Progenitor cell of endocrine pancreas (in vitro differentiated cells): ENCODE data around the gene CYB5D1. TPM values are rescaled to one million over a fixed set of nuclear protein-coding genes. Genes with fewer than 3 reads are reported as not detected.

Experiments used
- DNase-seq: peaks from one replicate; pipeline ENCODE4 v3.0.0; 2021; ENCODE audit warnings: low spot score; ENCODE audit not compliant: unreplicated experiment
- H3K27ac Mint-ChIP-seq: 2 replicates; pipeline ENCODE4 v1.8.0; 2021; ENCODE audit warnings: mild to moderate bottlenecking, moderate library complexity, mixed read lengths
- H3K27me3 Mint-ChIP-seq: 2 replicates; pipeline ENCODE4 v1.8.0; 2021; ENCODE audit warnings: mixed read lengths
- H3K36me3 Mint-ChIP-seq: 2 replicates; pipeline ENCODE4 v1.8.0; 2022; ENCODE audit warnings: mixed read lengths; ENCODE audit not compliant: insufficient read depth
- H3K4me1 Mint-ChIP-seq: 2 replicates; pipeline ENCODE4 v1.8.0; 2021; ENCODE audit warnings: low read depth, mixed read lengths
- H3K4me3 Mint-ChIP-seq: 2 replicates; pipeline ENCODE4 v1.8.0; 2021; ENCODE audit warnings: low read depth, mild to moderate bottlenecking, moderate library complexity, mixed read lengths
- H3K9me3 Mint-ChIP-seq: 2 replicates; pipeline ENCODE4 v1.8.0; 2021; ENCODE audit warnings: low read depth, mixed read lengths
- CTCF ChIP-seq: fragments of 200-600 bp; sonication (generic); IDR thresholded peaks from one replicate; pipeline ENCODE4 v1.5.0; 2021; ENCODE audit warnings: antibody characterized with exemption, mild to moderate bottlenecking; ENCODE audit not compliant: unreplicated experiment
- total RNA-seq: library from RNA; stranded (reverse); gene quantifications from 2 replicates; pipeline ENCODE4 v1.2.1, GENCODE V29; 2021

CYB5D1 gene
- total RNA-seq, 1 donor from 2014 or later, result 18.2 TPM

GRCh38 chr17:7909089-7909488, 51.3 kb downstream of the CYB5D1 start:
- peaks cover 3% of the 10 kb centered on the region for H3K27me3 Mint-ChIP-seq
- no peak for TF ChIP-seq CTCF

GRCh38 chr17:7910281-7910680, 52.5 kb downstream of the CYB5D1 start:
- Mint-ChIP-seq H3K4me1 (peaks cover 3% of the 10 kb centered on the region), H3K27me3 (peaks cover 5% of the 10 kb centered on the region), H3K9me3 (no peaks in the 10 kb centered on the region), H3K36me3 (peaks cover 32% of the 10 kb centered on the region), H3K4me3 (no peak overlapping the region), H3K27ac (no peak overlapping the region)
- TF ChIP-seq CTCF, result no peak
- DNase-seq, result no peak

More at GRCh38 chr17:7909089-7909488, 51.3 kb downstream of the CYB5D1 start:
- Mint-ChIP-seq H3K27ac (no peak overlapping the region), H3K36me3 (peaks cover 43% of the 10 kb centered on the region), H3K4me3 (no peak overlapping the region), H3K4me1 (no peaks in the 10 kb centered on the region), H3K9me3 (no peaks in the 10 kb centered on the region)
- no peak for DNase-seq

- Mint-ChIP-seq H3K27me3 (peaks cover 5% of the 10 kb centered on the region), H3K9me3 (no peaks in the 10 kb centered on the region), H3K4me3 (no peak overlapping the region), H3K4me1 (peaks cover 6% of the 10 kb centered on the region), H3K36me3 (peaks cover 29% of the 10 kb centered on the region), H3K27ac (no peak overlapping the region)
- DNase-seq, result no peak
- no peak for TF ChIP-seq CTCF
Measured at GRCh38 chr17:7910711-7911110, 52.9 kb downstream of the CYB5D1 start.

- Mint-ChIP-seq H3K36me3 (peaks cover 27% of the 10 kb centered on the region), H3K27me3 (peaks cover 5% of the 10 kb centered on the region), H3K27ac (no peak overlapping the region), H3K9me3 (no peaks in the 10 kb centered on the region), H3K4me3 (no peak overlapping the region), H3K4me1 (peaks cover 6% of the 10 kb centered on the region)
- no peak for TF ChIP-seq CTCF
- no peak for DNase-seq
Measured at GRCh38 chr17:7911116-7911515, 53.3 kb downstream of the CYB5D1 start.

Other genes with a start within 250 kb of the CYB5D1 start
- 53.6 and 61.4 TPM in 2 replicates for gene FXR2, start 243.1 kb upstream of the CYB5D1 start, total RNA-seq
- gene SAT2, start 230.2 kb upstream of the CYB5D1 start, total RNA-seq, result 108 and 120 TPM in 2 replicates
- gene SHBG, start 227.9 kb upstream of the CYB5D1 start, total RNA-seq, result 5.1 and 5.9 TPM in 2 replicates
- 1.5 and 2.1 TPM in 2 replicates for gene ATP1B2, start 207.1 kb upstream of the CYB5D1 start, total RNA-seq
- 106 and 121 TPM in 2 replicates for gene TP53, start 170.5 kb upstream of the CYB5D1 start, total RNA-seq
- 26.4 and 28.0 TPM in 2 replicates for gene WRAP53, start 169.5 kb upstream of the CYB5D1 start, total RNA-seq
- 32.3 and 34.5 TPM in 2 replicates for gene EFNB3, start 152.8 kb upstream of the CYB5D1 start, total RNA-seq
- 0.22 and 0.29 TPM in 2 replicates for gene DNAH2, start 140.3 kb upstream of the CYB5D1 start, total RNA-seq
- gene KDM6B, start 23.8 kb upstream of the CYB5D1 start, total RNA-seq, result 110 and 117 TPM in 2 replicates
- 11.3 and 15.8 TPM in 2 replicates for gene TMEM88, start 2.9 kb upstream of the CYB5D1 start, total RNA-seq
- 63.4 and 70.0 TPM in 2 replicates for gene NAA38, start 444 bp upstream of the CYB5D1 start, total RNA-seq
- 112 and 119 TPM in 2 replicates for gene CHD3, start 30.8 kb downstream of the CYB5D1 start, total RNA-seq
- 1.8 and 2.3 TPM in 2 replicates for gene RNF227, start 58.3 kb downstream of the CYB5D1 start, total RNA-seq
- gene KCNAB3, start 71.9 kb downstream of the CYB5D1 start, total RNA-seq, result 6.0 and 6.4 TPM in 2 replicates
- 139 and 141 TPM in 2 replicates for gene TRAPPC1, start 73.9 kb downstream of the CYB5D1 start, total RNA-seq
- 47.7 and 51.6 TPM in 2 replicates for gene CNTROB, start 74.2 kb downstream of the CYB5D1 start, total RNA-seq
- not detected in 2 replicates for gene GUCY2D, start 144.6 kb downstream of the CYB5D1 start, total RNA-seq
- gene ALOX15B, start 181.1 kb downstream of the CYB5D1 start, total RNA-seq, result not detected in 2 replicates
- gene ALOX12B, start 229.7 kb downstream of the CYB5D1 start, total RNA-seq, result 0.41 and 0.60 TPM in 2 replicates